Fibroblast of the aortic adventitia (primary cell): Measurements from ENCODE around the gene UBC. TPM values are rescaled to one million over a fixed set of nuclear protein-coding genes. Genes with fewer than 3 reads are reported as not detected.

Experiments
- DNase-seq: peaks from one replicate; pipeline ENCODE4 v3.0.0-alpha.2; 2010; ENCODE audit warnings: low read depth
- H3K4me3 ChIP-seq: 2 replicates; pipeline ENCODE4 v1.5.1; 2011; ENCODE audit warnings: low read depth, mild to moderate bottlenecking, control low read depth, low read length, moderate library complexity
- total RNA-seq: library from RNA; depleted of rRNA; stranded (reverse); fragments of >200 nt; gene quantifications from 2 replicates; pipeline ENCODE4 v1.2.3, GENCODE V29; 2012; ENCODE audit warnings: low replicate concordance
- TF ChIP-seq, protein P1 (sequence below): IDR thresholded peaks from 2 replicates; pipeline ENCODE4 v1.5.1; 2011; ENCODE audit warnings: mild to moderate bottlenecking, low read length, control low read depth, inconsistent platforms; ENCODE audit not compliant: insufficient read depth

Gene UBC
- total RNA-seq, 1 donor: 1,400 TPM

DNA sequence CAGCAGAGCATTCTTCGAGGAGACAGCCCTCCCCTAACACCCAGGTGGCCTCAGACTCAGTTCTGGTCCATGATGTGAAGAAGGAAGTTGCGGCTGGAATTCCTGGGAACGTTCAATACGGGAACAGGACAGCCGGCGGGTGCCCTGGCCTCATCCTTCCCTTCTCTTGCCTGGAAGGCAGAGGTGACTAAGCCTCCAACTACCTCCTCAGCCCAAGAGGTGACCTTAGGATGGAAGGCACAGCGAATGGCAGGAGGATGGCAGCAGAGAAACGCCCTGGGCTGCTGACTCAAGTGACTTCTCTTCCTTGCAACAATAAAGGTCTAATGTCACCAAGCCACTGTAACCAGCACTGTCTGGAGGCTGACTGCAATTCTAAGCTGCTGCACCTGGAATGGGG, 38.4 kb upstream of the UBC start:
- no peak overlapping the region for H3K4me3 ChIP-seq
- TF ChIP-seq, protein P1, sequence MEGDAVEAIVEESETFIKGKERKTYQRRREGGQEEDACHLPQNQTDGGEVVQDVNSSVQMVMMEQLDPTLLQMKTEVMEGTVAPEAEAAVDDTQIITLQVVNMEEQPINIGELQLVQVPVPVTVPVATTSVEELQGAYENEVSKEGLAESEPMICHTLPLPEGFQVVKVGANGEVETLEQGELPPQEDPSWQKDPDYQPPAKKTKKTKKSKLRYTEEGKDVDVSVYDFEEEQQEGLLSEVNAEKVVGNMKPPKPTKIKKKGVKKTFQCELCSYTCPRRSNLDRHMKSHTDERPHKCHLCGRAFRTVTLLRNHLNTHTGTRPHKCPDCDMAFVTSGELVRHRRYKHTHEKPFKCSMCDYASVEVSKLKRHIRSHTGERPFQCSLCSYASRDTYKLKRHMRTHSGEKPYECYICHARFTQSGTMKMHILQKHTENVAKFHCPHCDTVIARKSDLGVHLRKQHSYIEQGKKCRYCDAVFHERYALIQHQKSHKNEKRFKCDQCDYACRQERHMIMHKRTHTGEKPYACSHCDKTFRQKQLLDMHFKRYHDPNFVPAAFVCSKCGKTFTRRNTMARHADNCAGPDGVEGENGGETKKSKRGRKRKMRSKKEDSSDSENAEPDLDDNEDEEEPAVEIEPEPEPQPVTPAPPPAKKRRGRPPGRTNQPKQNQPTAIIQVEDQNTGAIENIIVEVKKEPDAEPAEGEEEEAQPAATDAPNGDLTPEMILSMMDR: no peak
- no peak for DNase-seq

DNA sequence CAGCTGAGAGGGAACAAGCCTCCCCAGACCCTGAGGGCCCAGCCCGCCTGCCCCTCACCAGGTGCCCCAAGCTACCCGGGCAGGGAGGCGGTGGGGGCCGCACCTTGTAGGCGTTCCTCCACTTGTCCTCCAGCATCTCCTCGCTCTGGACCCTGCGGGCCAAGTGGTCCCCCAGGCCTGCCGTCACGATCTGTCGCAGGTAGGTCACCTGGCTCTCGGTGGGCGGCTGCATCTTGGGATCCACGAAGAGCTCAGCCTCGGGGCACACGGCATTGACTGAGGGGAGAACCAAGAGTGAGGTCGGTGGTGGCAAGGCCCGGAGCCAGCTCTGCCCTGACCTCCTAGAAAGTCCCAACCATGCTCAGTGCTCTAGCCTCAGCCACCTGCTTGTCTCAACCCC, 37.8 kb upstream of the UBC start:
- no peak for DNase-seq
- TF ChIP-seq, protein P1: no peak
- H3K4me3 ChIP-seq: no peak overlapping the region

DNA sequence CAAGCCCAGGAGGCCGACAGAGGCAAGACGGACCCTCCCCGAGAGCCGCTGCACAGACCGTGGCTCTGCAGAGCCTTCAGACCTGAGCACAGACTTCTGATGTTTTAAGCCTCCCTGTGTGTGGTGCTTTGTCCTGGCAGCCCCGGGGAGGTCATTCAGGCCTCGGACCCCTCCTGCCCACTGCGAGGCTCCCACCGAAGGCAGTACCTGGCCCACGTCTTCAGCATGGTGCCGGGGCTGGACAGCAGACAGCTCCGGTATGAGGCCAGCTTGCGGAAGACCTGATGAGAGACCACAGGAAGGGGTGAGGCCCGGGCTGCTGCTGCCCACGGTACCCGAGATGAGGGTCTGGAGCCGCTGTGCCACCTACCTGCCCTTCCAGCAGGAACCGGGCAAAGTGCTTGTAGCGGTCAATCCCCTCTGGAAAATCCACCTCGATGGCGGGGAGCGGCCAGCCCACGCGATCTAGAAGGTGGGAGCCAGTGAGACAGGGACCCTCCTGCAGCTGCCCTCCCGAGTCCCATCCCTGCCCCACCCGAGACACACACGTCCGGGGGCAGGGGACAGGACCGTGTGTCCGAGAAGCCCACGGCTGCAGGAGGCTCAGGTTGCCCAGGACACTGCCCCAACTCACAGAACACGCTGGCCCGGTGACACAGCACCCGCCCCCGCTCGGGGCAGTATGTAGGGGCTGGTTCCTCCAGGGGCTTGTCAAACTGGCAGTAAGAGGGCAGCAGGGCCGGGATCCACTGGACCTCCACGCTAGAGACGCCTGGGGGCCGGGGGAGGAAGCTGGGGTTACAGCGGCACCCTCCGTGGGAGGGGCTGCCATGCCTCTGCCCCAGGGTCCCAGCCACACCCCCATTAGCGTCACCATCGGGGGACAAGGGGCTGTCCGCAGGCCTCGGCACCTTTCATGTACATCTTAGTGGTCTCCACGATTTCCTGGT, 35.6 kb upstream of the UBC start:
- DNase-seq: no peak
- TF ChIP-seq, protein P1: no peak
- no peak overlapping the region for H3K4me3 ChIP-seq

DNA sequence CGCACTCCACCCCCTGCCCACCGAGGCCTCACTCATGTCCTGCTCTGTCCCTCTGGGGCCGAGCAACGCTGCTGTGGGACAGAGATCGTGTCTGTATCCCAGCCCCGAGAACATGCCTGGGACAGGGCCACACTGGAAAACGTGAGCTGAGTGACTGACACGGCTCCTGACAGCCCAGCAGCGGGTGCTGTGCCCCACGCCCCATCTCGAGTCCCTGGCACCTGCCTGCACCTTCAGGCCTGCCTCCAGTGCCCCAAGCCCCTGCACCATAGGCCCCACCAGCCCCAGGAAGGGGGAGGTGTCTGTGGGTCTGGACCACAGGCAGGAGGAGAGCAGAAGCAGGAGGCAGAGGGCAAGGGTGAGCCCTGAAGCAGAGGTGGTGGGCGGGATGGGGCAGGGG, 34.6 kb upstream of the UBC start:
- no peak overlapping the region for H3K4me3 ChIP-seq
- TF ChIP-seq, protein P1: no peak
- DNase-seq: no peak

DNA sequence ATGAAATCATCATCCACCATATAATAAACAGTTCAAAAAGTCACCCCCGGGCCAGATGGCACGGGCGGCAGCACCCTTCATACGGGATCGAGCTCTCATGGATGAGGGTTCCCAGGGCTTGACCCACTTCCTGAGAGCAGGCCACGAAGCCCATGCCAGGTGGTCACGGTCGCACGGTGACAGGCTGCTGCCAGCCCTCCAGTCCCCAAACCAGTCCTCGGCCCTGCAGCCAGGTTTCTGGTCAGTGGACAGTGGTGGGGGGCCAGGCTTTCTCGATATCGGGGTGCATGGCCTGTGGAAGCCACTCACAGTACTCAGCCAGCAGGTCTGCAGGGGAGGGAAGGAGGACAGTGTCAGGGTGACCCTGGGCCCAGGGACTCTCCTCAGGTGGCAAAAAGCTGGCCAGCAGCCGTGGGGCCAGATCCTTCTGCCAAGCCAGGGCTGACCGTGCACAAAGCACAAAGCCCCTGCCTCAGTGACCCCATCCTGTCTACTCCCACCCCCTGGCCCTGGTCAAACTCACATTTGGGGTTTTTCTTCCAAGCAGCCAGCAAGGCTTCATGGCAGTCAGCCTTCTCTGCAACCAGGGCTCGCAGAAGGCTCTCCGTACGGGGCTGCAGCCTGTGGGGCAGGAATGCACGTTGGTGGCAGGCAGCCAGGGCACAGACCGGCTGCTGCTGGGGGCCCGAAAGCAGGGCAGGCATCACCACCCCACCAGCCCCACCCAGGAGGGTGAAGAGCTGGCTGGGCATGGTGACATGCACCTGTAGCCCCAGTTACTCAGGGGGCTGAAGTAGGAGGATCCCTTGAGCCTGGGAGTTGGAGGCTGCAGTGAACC, 33.3 kb upstream of the UBC start:
- TF ChIP-seq, protein P1: no peak
- no peak for DNase-seq
- H3K4me3 ChIP-seq: no peak overlapping the region

DNA sequence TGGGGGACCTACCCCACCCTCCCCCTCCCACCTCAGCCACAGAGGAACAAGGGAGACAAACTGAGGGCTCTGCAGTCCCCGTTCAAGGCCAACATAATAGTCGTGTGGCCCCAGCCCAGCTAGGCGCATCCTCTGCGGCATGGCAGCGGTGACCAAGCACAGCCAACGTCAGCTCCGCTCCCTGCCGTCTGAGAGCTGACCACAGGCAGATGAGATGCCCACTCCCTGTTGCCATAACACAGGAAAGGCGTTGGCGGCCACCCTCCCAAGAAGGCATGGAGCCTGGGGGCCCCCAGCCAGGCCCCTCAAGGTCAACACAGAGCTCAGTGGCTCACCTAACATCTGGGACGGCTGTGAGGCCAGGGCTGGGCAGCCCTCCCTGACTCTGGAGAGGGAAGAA, 32.6 kb upstream of the UBC start:
- H3K4me3 ChIP-seq: no peak overlapping the region
- TF ChIP-seq, protein P1: no peak
- DNase-seq: no peak
